ENCODE data around the gene PPT2. TPM values are rescaled to one million over a fixed set of nuclear protein-coding genes. Genes with fewer than 3 reads are reported as not detected.

Gene PPT2
- total and polyA plus RNA-seq, 2 experiments from 2014 or later: 27.2 to 34.3 TPM

GRCh38 chr6:32177788-32178546 is 24.0 kb downstream of the PPT2 start, which contains the start of gene RNF5:
Gene RNF5 (plus strand): TSS chr6:32178405. CDS start chr6:32178512, 107 bp downstream.
- WGBS (ENCODE audit: low lambda C conversion rate, missing lambda C conversion rate): 2% methylated on average over 28 of the region's 33 CpGs
- Histone ChIP-seq H3K79me2 (peaks cover 44% of the 10 kb centered on the region), H3K9me3 (ENCODE audit: low read depth) (no peaks in the 10 kb centered on the region), H3K27ac (peak within 1 kb of the TSS; percentile 94), H2AFZ (peak within 1 kb of the TSS; percentile 24), H3K4me1 (ENCODE audit: insufficient read depth) (peaks cover 13% of the 10 kb centered on the region), H3K4me3 (peak within 1 kb of the TSS; percentile 51), H3K27me3 (no peaks in the 10 kb centered on the region), H3K36me3 (replicated peaks; ENCODE audit: insufficient read depth, low read depth) (no peaks in the 10 kb centered on the region), H4K20me1 (ENCODE audit: insufficient read depth, poor library complexity, severe bottlenecking) (no peaks in the 10 kb centered on the region), H3K9me2 (replicated peaks; ENCODE audit: insufficient read depth) (no peaks in the 10 kb centered on the region), H3K4me2 (peak within 1 kb of the TSS; percentile 86)
- no peak for TF ChIP-seq EZH2 (IDR thresholded peaks at IDR 0.05; ENCODE audit: borderline replicate concordance)
- TF ChIP-seq, protein P1, sequence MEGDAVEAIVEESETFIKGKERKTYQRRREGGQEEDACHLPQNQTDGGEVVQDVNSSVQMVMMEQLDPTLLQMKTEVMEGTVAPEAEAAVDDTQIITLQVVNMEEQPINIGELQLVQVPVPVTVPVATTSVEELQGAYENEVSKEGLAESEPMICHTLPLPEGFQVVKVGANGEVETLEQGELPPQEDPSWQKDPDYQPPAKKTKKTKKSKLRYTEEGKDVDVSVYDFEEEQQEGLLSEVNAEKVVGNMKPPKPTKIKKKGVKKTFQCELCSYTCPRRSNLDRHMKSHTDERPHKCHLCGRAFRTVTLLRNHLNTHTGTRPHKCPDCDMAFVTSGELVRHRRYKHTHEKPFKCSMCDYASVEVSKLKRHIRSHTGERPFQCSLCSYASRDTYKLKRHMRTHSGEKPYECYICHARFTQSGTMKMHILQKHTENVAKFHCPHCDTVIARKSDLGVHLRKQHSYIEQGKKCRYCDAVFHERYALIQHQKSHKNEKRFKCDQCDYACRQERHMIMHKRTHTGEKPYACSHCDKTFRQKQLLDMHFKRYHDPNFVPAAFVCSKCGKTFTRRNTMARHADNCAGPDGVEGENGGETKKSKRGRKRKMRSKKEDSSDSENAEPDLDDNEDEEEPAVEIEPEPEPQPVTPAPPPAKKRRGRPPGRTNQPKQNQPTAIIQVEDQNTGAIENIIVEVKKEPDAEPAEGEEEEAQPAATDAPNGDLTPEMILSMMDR (IDR thresholded peaks at IDR 0.05; ENCODE audit: poor library complexity): no peak
- DNase-seq (ENCODE audit: low spot score): peak; percentile 99

GRCh38 chr6:32178547-32179440 is 24.9 kb downstream of the PPT2 start:
- Histone ChIP-seq H2AFZ (no peak overlapping the region), H3K4me1 (ENCODE audit: insufficient read depth) (peaks cover 13% of the 10 kb centered on the region), H3K9me2 (replicated peaks; ENCODE audit: insufficient read depth) (no peaks in the 10 kb centered on the region), H3K9me3 (ENCODE audit: low read depth) (no peaks in the 10 kb centered on the region), H3K36me3 (replicated peaks; ENCODE audit: insufficient read depth, low read depth) (no peaks in the 10 kb centered on the region), H3K27me3 (no peaks in the 10 kb centered on the region), H3K4me3 (peak overlapping the region; percentile 51), H3K27ac (peak overlapping the region; percentile 65), H3K4me2 (peak overlapping the region; percentile 86), H3K79me2 (peaks cover 36% of the 10 kb centered on the region), H4K20me1 (ENCODE audit: insufficient read depth, poor library complexity, severe bottlenecking) (no peaks in the 10 kb centered on the region)
- WGBS (ENCODE audit: low lambda C conversion rate, missing lambda C conversion rate): 6% methylated on average over 15 of the region's 24 CpGs
- peak; percentile 53 for DNase-seq (ENCODE audit: low spot score)
- TF ChIP-seq EZH2phosphoT487 (IDR thresholded peaks at IDR 0.05; ENCODE audit: low read depth, severe bottlenecking, unreplicated experiment) (no peak), EZH2 (IDR thresholded peaks at IDR 0.05; ENCODE audit: borderline replicate concordance) (no peak)
- TF ChIP-seq, protein P1 (IDR thresholded peaks at IDR 0.05; ENCODE audit: poor library complexity): no peak

- no peaks in the 10 kb centered on the region for H3K27me3 ChIP-seq
- no peak for TF ChIP-seq EZH2 (IDR thresholded peaks at IDR 0.05; ENCODE audit: borderline replicate concordance)
- TF ChIP-seq, protein P1 (IDR thresholded peaks at IDR 0.05; ENCODE audit: poor library complexity): no peak
- TF ChIP-seq EZH2phosphoT487 (IDR thresholded peaks at IDR 0.05; ENCODE audit: low read depth, severe bottlenecking, unreplicated experiment): no peak
- H3K79me2 ChIP-seq: peaks cover 25% of the 10 kb centered on the region
- H3K4me1 ChIP-seq (ENCODE audit: insufficient read depth): peaks cover 17% of the 10 kb centered on the region
- no peaks in the 10 kb centered on the region for H3K9me2 ChIP-seq (replicated peaks; ENCODE audit: insufficient read depth)
- no peak overlapping the region for H3K4me3 ChIP-seq
- H3K4me2 ChIP-seq: peak overlapping the region; percentile 86
- no peaks in the 10 kb centered on the region for H4K20me1 ChIP-seq (ENCODE audit: insufficient read depth, poor library complexity, severe bottlenecking)
- no peak for DNase-seq (ENCODE audit: low spot score)
- H3K36me3 ChIP-seq (replicated peaks; ENCODE audit: insufficient read depth, low read depth): no peaks in the 10 kb centered on the region
- no peak overlapping the region for H3K27ac ChIP-seq
- WGBS (ENCODE audit: low lambda C conversion rate, missing lambda C conversion rate): 86% methylated on average over 10 of the region's 10 CpGs
- H3K9me3 ChIP-seq (ENCODE audit: low read depth): no peaks in the 10 kb centered on the region
- no peak overlapping the region for H2AFZ ChIP-seq
These were observed 25.9 kb downstream of the PPT2 start for GRCh38 chr6:32179766-32180405.
